Transverse colon (tissue), 4 donors: ENCODE measurements around the gene RPS6KA4. TPM values are rescaled to one million over a fixed set of nuclear protein-coding genes. Genes with fewer than 3 reads are reported as not detected.

Experiments
- DNase-seq: peaks from one replicate; pipeline ENCODE4 v3.0.0-alpha.2; 2019
- H3K27ac ChIP-seq, 4 donors: fragments of 200-600 bp; sonication (generic); 2 replicates each; pipeline ENCODE4 v1.5.1; 2016 to 2018; ENCODE audit warnings: inconsistent platforms in 4 of 4
- H3K27me3 ChIP-seq: fragments of 200-600 bp; sonication (generic); 2 replicates; pipeline ENCODE4 v1.5.1; 2017; ENCODE audit warnings: inconsistent platforms
- H3K36me3 ChIP-seq, 4 donors: fragments of 200-600 bp; sonication (generic); 2 replicates each; pipeline ENCODE4 v1.5.1; 2017 to 2019; ENCODE audit warnings: inconsistent platforms in 4 of 4
- H3K4me1 ChIP-seq, 4 donors: fragments of 200-600 bp; sonication (generic); 2 replicates each; pipeline ENCODE4 v1.5.1; 2017 to 2020; ENCODE audit warnings: inconsistent platforms in 4 of 4
- H3K4me3 ChIP-seq, 4 donors: fragments of 200-600 bp; sonication (generic); 1 replicate in 1 of 4; 2 replicates in 3 of 4; pipeline versions ENCODE4 v1.5.1 to v1.6.1; 2017 to 2019; ENCODE audit warnings: inconsistent platforms in 4 of 4
- H3K9me3 ChIP-seq, 2 donors: fragments of 200-600 bp; sonication (generic); 2 replicates each; pipeline ENCODE4 v1.5.1; 2017 to 2019; ENCODE audit warnings: inconsistent platforms in 2 of 2
- EP300 ChIP-seq: sonication (generic); formaldehyde crosslinking; IDR thresholded peaks from one replicate; pipeline ENCODE4 v1.6.1; 2017; ENCODE audit warnings: antibody characterized with exemption, low read depth
- POLR2A ChIP-seq: fragments of 450-650 bp; IDR thresholded peaks from one replicate; pipeline ENCODE4 v1.6.1; 2016; ENCODE audit warnings: antibody characterized with exemption, mild to moderate bottlenecking, moderate library complexity
- POLR2AphosphoS5 ChIP-seq, 3 donors: sonication (generic); formaldehyde crosslinking; IDR thresholded peaks; one replicate each; pipeline ENCODE4 v1.6.1; 2016; ENCODE audit warnings: antibody characterized with exemption in 3 of 3
- WGBS, 2 donors: methylation state at CpG; one replicate each; pipeline ENCODE4 v1.1.5; 2018; ENCODE audit warnings: low coverage in 1 of 2; 5-methylcytosine and 5-hydroxymethylcytosine counted together
- in situ Hi-C, 4 donors: fragments of 200-750 bp; cut with MboI; loops; one replicate each; pipeline versions ENCODE4 v1.15.0 to v1.15.1; 2017; ENCODE audit warnings: low sequenced_read_pairs in 3 of 4, low pct_ligation_motif_present in 1 of 4, low pct_unique_long_range_greater_than_20kb in 1 of 4
- intact Hi-C: fragments of 100-400 bp; cut with DNase I; formaldehyde crosslinking; loops from one replicate; pipeline ENCODE4 v1.15.1; 2023; ENCODE audit warnings: low total_unique reads
- total RNA-seq, 4 donors: library from RNA; depleted of rRNA; stranded (reverse); fragments of >200 nt; gene quantifications; one replicate each; pipeline ENCODE4 v1.1.0, GENCODE V29; 2016
- TF ChIP-seq, protein P1 (sequence below), 5 experiments: fragments of 200-600 bp in 3 of 5; fragments of 450-650 bp in 2 of 5; sonication (generic) in 3 of 5; IDR thresholded peaks; 1 replicate in 2 of 5; 2 replicates in 3 of 5; pipeline ENCODE4 v1.5.1; 2016 to 2017; ENCODE audit warnings: antibody characterized with exemption in 5 of 5, inconsistent platforms in 3 of 5, mild to moderate bottlenecking in 2 of 5, moderate library complexity in 1 of 5

RPS6KA4 gene
- total RNA-seq, 4 donors from 2014 or later, result 14.5 to 86.0 (median 34.5) TPM

- DNase-seq, result no peak
- in situ Hi-C loops, result no loop called here
- no peak overlapping the region for H3K4me3 ChIP-seq
- H3K9me3 ChIP-seq, result no peaks in the 10 kb centered on the region
- 93% methylated on average over 42 of the region's 46 CpGs; no CpG with 5 or more reads in 1 of the 2 donors for WGBS, 2 donors
- H3K36me3 ChIP-seq, result peaks cover 0 to 40% (median 17%) of the 10 kb centered on the region in 4 donors
- TF ChIP-seq EP300, result no peak
- TF ChIP-seq, protein P1, sequence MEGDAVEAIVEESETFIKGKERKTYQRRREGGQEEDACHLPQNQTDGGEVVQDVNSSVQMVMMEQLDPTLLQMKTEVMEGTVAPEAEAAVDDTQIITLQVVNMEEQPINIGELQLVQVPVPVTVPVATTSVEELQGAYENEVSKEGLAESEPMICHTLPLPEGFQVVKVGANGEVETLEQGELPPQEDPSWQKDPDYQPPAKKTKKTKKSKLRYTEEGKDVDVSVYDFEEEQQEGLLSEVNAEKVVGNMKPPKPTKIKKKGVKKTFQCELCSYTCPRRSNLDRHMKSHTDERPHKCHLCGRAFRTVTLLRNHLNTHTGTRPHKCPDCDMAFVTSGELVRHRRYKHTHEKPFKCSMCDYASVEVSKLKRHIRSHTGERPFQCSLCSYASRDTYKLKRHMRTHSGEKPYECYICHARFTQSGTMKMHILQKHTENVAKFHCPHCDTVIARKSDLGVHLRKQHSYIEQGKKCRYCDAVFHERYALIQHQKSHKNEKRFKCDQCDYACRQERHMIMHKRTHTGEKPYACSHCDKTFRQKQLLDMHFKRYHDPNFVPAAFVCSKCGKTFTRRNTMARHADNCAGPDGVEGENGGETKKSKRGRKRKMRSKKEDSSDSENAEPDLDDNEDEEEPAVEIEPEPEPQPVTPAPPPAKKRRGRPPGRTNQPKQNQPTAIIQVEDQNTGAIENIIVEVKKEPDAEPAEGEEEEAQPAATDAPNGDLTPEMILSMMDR (IDR thresholded peaks at IDR 0.05), result no peak
- no peak for TF ChIP-seq POLR2AphosphoS5 (IDR thresholded peaks at IDR 0.05)
- TF ChIP-seq POLR2A, result no peak
- no peaks in the 10 kb centered on the region for H3K27me3 ChIP-seq
- H3K4me1 ChIP-seq, result peaks cover 0 to 4% (median 0%) of the 10 kb centered on the region in 4 donors
- intact Hi-C loops, result no loop called here
- H3K27ac ChIP-seq, result no peak overlapping the region
These were observed 9.1 kb downstream of the RPS6KA4 start for GRCh38 chr11:64367931-64368672.

GRCh38 chr11:64368673-64369074, 9.7 kb downstream of the RPS6KA4 start:
- intact Hi-C loops (no loop called here), in situ Hi-C loops (no loop called here)
- Histone ChIP-seq H3K27me3 (no peaks in the 10 kb centered on the region), H3K4me3 (no peak overlapping the region), H3K4me1 (peaks cover 0 to 4% (median 2%) of the 10 kb centered on the region in 4 donors), H3K9me3 (no peaks in the 10 kb centered on the region), H3K27ac (no peak overlapping the region), H3K36me3 (peaks cover 0 to 37% (median 15%) of the 10 kb centered on the region in 4 donors)
- TF ChIP-seq EP300 (no peak), POLR2AphosphoS5 (IDR thresholded peaks at IDR 0.05) (no peak), POLR2A (no peak)
- TF ChIP-seq, protein P1 (IDR thresholded peaks at IDR 0.05), result no peak
- no peak for DNase-seq
- 92% methylated on average over 28 of the region's 28 CpGs; no CpG with 5 or more reads in 1 of the 2 donors for WGBS, 2 donors

DNA sequence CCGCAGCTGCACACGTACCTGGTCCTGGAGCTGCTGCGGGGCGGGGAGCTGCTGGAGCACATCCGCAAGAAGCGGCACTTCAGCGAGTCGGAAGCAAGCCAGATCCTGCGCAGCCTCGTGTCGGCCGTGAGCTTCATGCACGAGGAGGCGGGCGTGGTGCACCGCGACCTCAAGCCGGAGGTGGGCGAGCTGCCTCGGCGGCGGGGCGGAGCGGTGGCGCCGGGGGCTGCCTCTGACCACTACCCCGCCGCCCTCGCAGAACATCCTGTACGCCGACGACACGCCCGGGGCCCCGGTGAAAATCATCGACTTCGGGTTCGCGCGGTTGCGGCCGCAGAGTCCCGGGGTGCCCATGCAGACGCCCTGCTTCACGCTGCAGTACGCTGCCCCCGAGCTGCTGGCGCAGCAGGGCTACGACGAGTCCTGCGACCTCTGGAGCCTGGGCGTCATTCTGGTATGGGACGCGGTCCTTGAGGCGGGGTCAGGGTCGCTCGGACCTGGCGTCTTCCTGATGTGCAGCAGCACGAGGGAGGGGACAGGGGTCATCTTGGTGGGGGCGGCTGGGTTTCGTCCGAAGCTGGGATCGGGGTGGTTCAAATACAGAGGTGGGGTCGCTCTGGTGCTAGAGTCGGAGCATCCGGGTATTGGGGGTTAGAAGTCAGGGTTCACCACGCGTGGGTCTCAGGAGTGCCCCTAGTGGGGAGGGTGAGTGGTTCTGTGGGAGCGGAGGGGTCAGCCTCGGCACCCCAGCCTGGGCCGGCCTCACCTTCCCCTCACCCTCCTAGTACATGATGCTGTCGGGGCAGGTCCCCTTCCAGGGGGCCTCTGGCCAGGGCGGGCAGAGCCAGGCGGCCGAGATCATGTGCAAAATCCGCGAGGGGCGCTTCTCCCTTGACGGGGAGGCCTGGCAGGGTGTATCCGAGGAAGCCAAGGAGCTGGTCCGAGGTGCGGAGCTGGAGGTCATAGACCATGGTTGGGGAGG, 10.8 kb downstream of the RPS6KA4 start:
- TF ChIP-seq EP300, result no peak
- no peak for TF ChIP-seq POLR2AphosphoS5 (IDR thresholded peaks at IDR 0.05)
- TF ChIP-seq, protein P1 (IDR thresholded peaks at IDR 0.05), result no peak
- TF ChIP-seq POLR2A, result no peak
- H3K27ac ChIP-seq, result no peak overlapping the region
- no peaks in the 10 kb centered on the region for H3K9me3 ChIP-seq
- H3K27me3 ChIP-seq, result no peaks in the 10 kb centered on the region
- H3K4me3 ChIP-seq, result no peak overlapping the region
- in situ Hi-C loops, result no loop called here
- 96% methylated on average over 80 of the region's 82 CpGs; no CpG with 5 or more reads in 1 of the 2 donors for WGBS, 2 donors
- peaks cover 0 to 37% (median 15%) of the 10 kb centered on the region in 4 donors for H3K36me3 ChIP-seq
- no peak for DNase-seq
- peaks cover 0 to 4% (median 2%) of the 10 kb centered on the region in 4 donors for H3K4me1 ChIP-seq
- intact Hi-C loops, result no loop called here

DNA sequence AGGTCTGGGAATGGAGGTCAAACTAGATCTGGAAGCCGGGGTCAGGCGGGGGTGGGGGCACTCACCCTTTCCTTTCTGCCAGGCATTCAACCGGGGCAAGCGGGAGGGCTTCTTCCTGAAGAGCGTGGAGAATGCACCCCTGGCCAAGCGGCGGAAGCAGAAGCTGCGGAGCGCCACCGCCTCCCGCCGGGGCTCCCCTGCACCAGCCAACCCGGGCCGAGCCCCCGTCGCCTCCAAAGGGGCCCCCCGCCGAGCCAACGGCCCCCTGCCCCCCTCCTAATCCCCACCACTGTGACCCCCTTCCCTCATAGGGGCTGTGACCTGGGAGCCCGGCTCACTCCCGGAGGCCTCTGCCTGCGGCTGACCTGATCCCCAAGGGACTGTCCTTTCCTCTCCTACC, 12.2 kb downstream of the RPS6KA4 start:
- intact Hi-C loops, result no loop called here
- no peak for TF ChIP-seq POLR2AphosphoS5 (IDR thresholded peaks at IDR 0.05)
- TF ChIP-seq EP300, result no peak
- TF ChIP-seq, protein P1 (IDR thresholded peaks at IDR 0.05), result no peak
- TF ChIP-seq POLR2A, result no peak
- no peak overlapping the region for H3K27ac ChIP-seq
- WGBS, 2 donors, result 85 to 100% methylated on average over 2 to 15 of the region's 22 CpGs
- DNase-seq, result no peak
- no peaks in the 10 kb centered on the region for H3K27me3 ChIP-seq
- in situ Hi-C loops, result no loop called here
- H3K4me1 ChIP-seq, result peaks cover 0 to 4% (median 2%) of the 10 kb centered on the region in 4 donors
- no peak overlapping the region for H3K4me3 ChIP-seq
- no peaks in the 10 kb centered on the region for H3K9me3 ChIP-seq
- peaks cover 0 to 31% (median 12%) of the 10 kb centered on the region in 4 donors for H3K36me3 ChIP-seq
